K562 (cell line): ENCODE results near the gene LDLRAD3. TPM values are rescaled to one million over a fixed set of nuclear protein-coding genes. Genes with fewer than 3 reads are reported as not detected.

Experiments
- ATAC-seq: fragments of 200-7000 bp; cut with Tn5 transposase; 3 replicates; pipeline ENCODE4 v1.9.1; 2020; ENCODE audit warnings: moderate library complexity
- BruUV-seq: library from RNA; stranded (reverse); fragments of 400-500 nt; replicated peaks from 2 replicates; lab custom pipeline; 2021; lab: Mats Ljungman, UMichigan
- CTCF ChIA-PET: fragments of 300-600 bp; formaldehyde crosslinking; extraction: SDS; loops from one replicate; lab custom pipeline; 2021; ENCODE audit warnings: low intra/inter-chr PET ratio; lab: Yijun Ruan, JAX
- POLR2A ChIA-PET: fragments of 300-600, 350-650 bp; sonication (Branson Sonifier 250); formaldehyde crosslinking; extraction: SDS; loops from one replicate; lab custom pipeline; 2021; ENCODE audit warnings: antibody characterized with exemption, inconsistent platforms; lab: Yijun Ruan, JAX
- DNase-seq, 4 experiments: peaks; one replicate each; pipeline versions ENCODE4 v3.0.0 to v3.0.0-alpha.2; 2011 to 2018; ENCODE audit warnings: low spot score in 3 of 4, mixed read lengths in 3 of 4; ENCODE audit errors: extremely low read depth in 1 of 4
- FAIRE-seq: peaks from 2 replicates; lab custom pipeline; 2011; peaks lifted over from hg19 to GRCh38; lab: Jason Lieb, UNC
- H2AFZ ChIP-seq: 2 replicates; pipeline ENCODE4 v1.6.0; 2011; ENCODE audit warnings: low read depth, low read length, control low read depth, inconsistent platforms
- H3K27ac ChIP-seq: fragments of 200-600 bp; 3 replicates; pipeline ENCODE4 v1.8.0; 2011; ENCODE audit warnings: low read depth, mild to moderate bottlenecking, control low read depth, inconsistent platforms, low read length, moderate library complexity, mixed read lengths; ENCODE audit errors: extremely low read depth
- H3K27me3 ChIP-seq, 2 experiments: fragments of 300-600 bp in 1 of 2; 2 replicates in 1 of 2; 3 replicates in 1 of 2; pipeline versions ENCODE4 v1.6.0 to v1.8.0; 2011; ENCODE audit warnings: inconsistent platforms in 2 of 2, low read length in 2 of 2, mild to moderate bottlenecking in 1 of 2, mixed read lengths in 1 of 2, moderate library complexity in 1 of 2; ENCODE audit not compliant: control insufficient read depth in 2 of 2, insufficient read depth in 2 of 2
- H3K36me3 ChIP-seq: fragments of 300-600 bp; 3 replicates; pipeline ENCODE4 v1.8.0; 2011; ENCODE audit warnings: mild to moderate bottlenecking, low read length, inconsistent platforms; ENCODE audit not compliant: control insufficient read depth, insufficient read depth
- H3K4me1 ChIP-seq, 2 experiments: fragments of 200-600 bp in 1 of 2; replicated peaks in 1 of 2; 2 replicates in 1 of 2; 3 replicates in 1 of 2; pipeline versions ENCODE4 v1.5.1 to v1.8.0; 2011; ENCODE audit warnings: inconsistent platforms in 2 of 2, low read length in 2 of 2, mild to moderate bottlenecking in 1 of 2, mixed read lengths in 1 of 2, moderate library complexity in 1 of 2; ENCODE audit not compliant: control insufficient read depth in 2 of 2, insufficient read depth in 2 of 2
- H3K4me2 ChIP-seq: 2 replicates; pipeline ENCODE4 v1.6.1; 2011; ENCODE audit warnings: low read length, control low read depth, inconsistent platforms, mixed read lengths; ENCODE audit not compliant: insufficient read depth
- H3K4me3 ChIP-seq: fragments of 200-600 bp; sonication (generic), shearing (Covaris generic); 2 replicates; pipeline ENCODE4 v1.5.1; 2016; ENCODE audit warnings: control low read depth, inconsistent platforms
- H3K79me2 ChIP-seq: fragments of 200-600 bp; 3 replicates; pipeline ENCODE4 v1.8.0; 2011; ENCODE audit warnings: low read length, inconsistent platforms; ENCODE audit not compliant: control insufficient read depth, insufficient read depth
- H3K9ac ChIP-seq, 2 experiments: 2 replicates each; pipeline versions ENCODE4 v1.6.0 to v1.6.1; 2011; ENCODE audit warnings: low read depth in 2 of 2, low read length in 2 of 2, control low read depth in 1 of 2, inconsistent platforms in 1 of 2, mild to moderate bottlenecking in 1 of 2, mixed read lengths in 1 of 2; ENCODE audit not compliant: insufficient read depth in 1 of 2
- H3K9me1 ChIP-seq: one replicate; pipeline ENCODE4 v1.6.0; 2011; ENCODE audit warnings: inconsistent platforms, mild to moderate bottlenecking, low read length, moderate library complexity; ENCODE audit not compliant: control insufficient read depth, insufficient read depth
- H3K9me3 ChIP-seq: replicated peaks from 2 replicates; pipeline ENCODE4 v1.5.1; 2011; ENCODE audit warnings: low read depth, low read length, inconsistent platforms; ENCODE audit not compliant: control insufficient read depth, insufficient read depth
- H4K20me1 ChIP-seq: replicated peaks from 2 replicates; pipeline ENCODE4 v1.6.1; 2011; ENCODE audit warnings: low read length, inconsistent platforms, mixed read lengths; ENCODE audit not compliant: control insufficient read depth, insufficient read depth
- FOXK2 ChIP-seq, 2 experiments: fragments of 450-650 bp; IDR thresholded peaks in 1 of 2; conservative IDR thresholded peaks in 1 of 2; 2 replicates each; pipeline ENCODE4 v1.6.1; 2016; ENCODE audit warnings: low read depth in 2 of 2, mild to moderate bottlenecking in 1 of 2
- HMGXB4 ChIP-seq: sonication (generic); formaldehyde crosslinking; IDR thresholded peaks from 2 replicates; pipeline ENCODE4 v1.8.1; 2023; ENCODE audit warnings: mild to moderate bottlenecking, missing genetic modification reagents
- KDM2B ChIP-seq: fragments of 250-450 bp; sonication (Bioruptor Pico); IDR thresholded peaks from 2 replicates; pipeline ENCODE4 v1.8.0; 2021; ENCODE audit warnings: mild to moderate bottlenecking, moderate library complexity
- L3MBTL2 ChIP-seq: fragments of 450-650 bp; IDR thresholded peaks from 2 replicates; pipeline ENCODE4 v1.6.1; 2016; ENCODE audit warnings: mild to moderate bottlenecking, moderate library complexity
- POLR2AphosphoS5 ChIP-seq: IDR thresholded peaks from 2 replicates; pipeline ENCODE4 v1.6.1; 2011; ENCODE audit warnings: mild to moderate bottlenecking, low read depth, low read length, moderate library complexity; ENCODE audit not compliant: control insufficient read depth, insufficient read depth
- TAL1 ChIP-seq: fragments of 450-650 bp; IDR thresholded peaks from 2 replicates; pipeline ENCODE4 v1.6.1; 2016; ENCODE audit warnings: mild to moderate bottlenecking
- TEAD4 ChIP-seq, 2 experiments: sonication (generic) in 1 of 2; formaldehyde crosslinking in 1 of 2; IDR thresholded peaks; 2 replicates each; pipeline versions ENCODE4 v1.6.1 to v1.8.0; 2012 to 2022; ENCODE audit warnings: borderline replicate concordance in 1 of 2, inconsistent platforms in 1 of 2, low read length in 1 of 2, mild to moderate bottlenecking in 1 of 2, missing genetic modification reagents in 1 of 2
- ZBTB26 ChIP-seq: fragments of 450-650 bp; formaldehyde crosslinking; IDR thresholded peaks from 2 replicates; pipeline ENCODE4 v1.4.0; 2022; ENCODE audit warnings: missing genetic modification characterization
- ZNF324 ChIP-seq: fragments of 250-450 bp; sonication (Bioruptor Pico); IDR thresholded peaks from 2 replicates; pipeline ENCODE4 v1.4.0; 2020; ENCODE audit warnings: mild to moderate bottlenecking
- ZNF589 ChIP-seq: fragments of 200-800 bp; sonication (Bioruptor generic); IDR thresholded peaks from 2 replicates; pipeline ENCODE4 v1.6.1; 2016; ENCODE audit warnings: low read depth, missing genetic modification characterization, missing compliant biosample characterization
- WGBS: fragments of 100-300 bp; shearing (Covaris generic); methylation state at CpG from one replicate; pipeline ENCODE4 v1.1.6; 2016; ENCODE audit warnings: low coverage, mixed read lengths; ENCODE audit not compliant: insufficient coverage; ENCODE audit errors: missing lambda C conversion rate; 5-methylcytosine and 5-hydroxymethylcytosine counted together
- in situ Hi-C: fragments of 300-500 bp; cut with MboI; formaldehyde crosslinking; loops from 4 replicates; pipeline ENCODE4 v1.15.0; 2018; ENCODE audit warnings: inconsistent platforms, mixed read lengths
- intact Hi-C: fragments of 100-400 bp; cut with micrococcal nuclease; formaldehyde crosslinking; loops from 2 replicates; pipeline ENCODE4 v1.14.2; 2022
- polyA plus RNA-seq, 8 experiments: library from polyadenylated mRNA; depleted of rRNA in 4 of 8; stranded (reverse) in 5 of 8; unstranded in 3 of 8; fragments of >200 nt; fragmentation: Nextera tagmentation in 2 of 8; fragmentation: Illumina TruSeq in 1 of 8; extraction: Ambion mirVana in 2 of 8; extraction: Trizol in 1 of 8; gene quantifications; 2 replicates each; pipeline versions ENCODE4 v1.2.1 to v1.2.3, GENCODE V29; 2011 to 2014; ENCODE audit warnings: inconsistent platforms in 1 of 8, missing spikeins in 1 of 8
- total RNA-seq, 7 experiments: library from RNA; depleted of rRNA in 6 of 7; stranded (reverse); fragments of >200 nt in 6 of 7; fragmentation: Illumina TruSeq in 2 of 7; extraction: Trizol in 2 of 7; gene quantifications; 2 replicates each; pipeline versions ENCODE4 v1.2.1 to v1.2.3, GENCODE V29; 2011 to 2021; ENCODE audit warnings: low replicate concordance in 1 of 7

Gene LDLRAD3
- total and polyA plus RNA-seq, 9 of the 15 experiments (the other 6 are each of a cell fraction or from before 2014, with no cell fraction given): 0.73 to 7.2 (median 3.5) TPM

GRCh38 chr11:36142879-36143278, 199.0 kb downstream of the LDLRAD3 start (continued):
- no peak for TF ChIP-seq HMGXB4 (CRISPR knock-in tag)
- no peak for TF ChIP-seq TAL1
- TF ChIP-seq ZNF324: no peak
- TF ChIP-seq KDM2B (CRISPR knock-in tag): no peak
- TF ChIP-seq, all 486 proteins: peak for 0

GRCh38 chr11:36146437-36146836, 202.6 kb downstream of the LDLRAD3 start:
- Histone ChIP-seq H3K9ac (no peak overlapping the region), H3K4me3 (no peak overlapping the region), H3K79me2 (no peaks in the 10 kb centered on the region), H2AFZ (no peak overlapping the region), H3K27ac (no peak overlapping the region), H4K20me1 (no peaks in the 10 kb centered on the region), H3K9me1 (no peaks in the 10 kb centered on the region), H3K36me3 (no peaks in the 10 kb centered on the region), H3K4me1 (peaks cover 12 to 26% of the 10 kb centered on the region in 2 experiments), H3K9me3 (no peaks in the 10 kb centered on the region), H3K27me3 (no peaks in the 10 kb centered on the region), H3K4me2 (no peak overlapping the region)
- 75% methylated on average over 5 of the region's 5 CpGs for WGBS
- no peak for FAIRE-seq
- ChIA-PET CTCF (no interaction called here), POLR2A (no interaction called here)
- intact Hi-C loops (no loop called here), in situ Hi-C loops (no loop called here)
- BruUV-seq: no TSS peak
- ATAC-seq: no peak
- no peak for DNase-seq
- TF ChIP-seq ZNF589 (no peak), POLR2AphosphoS5 (no peak), FOXK2 (conservative IDR thresholded peaks at IDR 0.05 in 1 of 2, IDR thresholded peaks at IDR 0.05 in 1 of 2; ENCODE audit: low read depth in 2 of 2) (no peak), ZBTB26 (CRISPR knock-in tag) (no peak), L3MBTL2 (no peak), TEAD4 (IDR thresholded peaks at IDR 0.05; ENCODE audit: low read length) (no peak), TEAD4 (CRISPR knock-in tag; IDR thresholded peaks at IDR 0.05; ENCODE audit: borderline replicate concordance) (no peak)
